HCT116 (cell line): ENCODE data around the gene ASPA.

Experiments
- EZH2 ChIP-seq: fragments of 200-600 bp; sonication (generic); IDR thresholded peaks from 2 replicates; pipeline ENCODE4 v1.6.1; 2017; ENCODE audit warnings: antibody characterized with exemption, mixed run types
- EZH2phosphoT487 ChIP-seq: fragments of 200-600 bp; IDR thresholded peaks from 2 replicates; pipeline ENCODE4 v1.6.1; 2018; ENCODE audit warnings: antibody characterized with exemption, borderline replicate concordance
- POLR2A ChIP-seq: IDR thresholded peaks from 2 replicates; pipeline ENCODE4 v1.7.0; 2011; ENCODE audit warnings: borderline replicate concordance; ENCODE audit not compliant: insufficient read depth, insufficient read length; ENCODE audit errors: extremely low read depth
- TCF7L2 ChIP-seq: IDR thresholded peaks from 2 replicates; pipeline ENCODE4 v1.7.0; 2011; ENCODE audit warnings: borderline replicate concordance, inconsistent platforms; ENCODE audit not compliant: insufficient read depth, insufficient read length; ENCODE audit errors: extremely low read depth
- TF ChIP-seq, protein P1 (sequence below), 3 experiments: fragments of 200-600 bp in 1 of 3; sonication (generic) in 1 of 3; IDR thresholded peaks in 2 of 3; conservative IDR thresholded peaks in 1 of 3; 2 replicates each; pipeline ENCODE4 v1.5.1; 2012 to 2017; ENCODE audit warnings: low read depth in 2 of 3, low read length in 2 of 3, antibody characterized with exemption in 1 of 3, borderline replicate concordance in 1 of 3, control low read depth in 1 of 3, mild to moderate bottlenecking in 1 of 3, mixed read lengths in 1 of 3, mixed run types in 1 of 3, moderate library complexity in 1 of 3; ENCODE audit not compliant: insufficient read depth in 1 of 3

DNA sequence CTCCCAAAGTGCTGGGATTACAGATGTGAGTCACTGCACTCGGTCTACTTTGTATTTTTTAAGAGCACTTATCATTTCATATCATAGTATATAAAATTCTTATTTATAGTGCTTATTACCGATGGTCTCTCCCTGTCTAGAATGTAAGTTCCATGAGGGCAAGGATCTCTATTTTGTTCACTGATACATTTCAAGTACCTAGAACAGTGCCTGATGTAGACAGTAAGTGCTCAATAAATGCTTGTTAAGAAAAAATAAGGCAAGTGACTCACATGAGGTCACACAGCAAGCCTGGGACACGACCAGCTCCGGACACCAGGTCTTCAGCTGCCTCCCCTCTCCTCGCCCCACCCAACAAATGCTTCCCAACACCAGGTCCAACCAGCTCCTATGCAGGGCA lies 58.0 kb downstream of the ASPA start:
- TF ChIP-seq EZH2phosphoT487 (no peak), TCF7L2 (no peak), POLR2A (no peak), EZH2 (no peak)
- TF ChIP-seq, protein P1, sequence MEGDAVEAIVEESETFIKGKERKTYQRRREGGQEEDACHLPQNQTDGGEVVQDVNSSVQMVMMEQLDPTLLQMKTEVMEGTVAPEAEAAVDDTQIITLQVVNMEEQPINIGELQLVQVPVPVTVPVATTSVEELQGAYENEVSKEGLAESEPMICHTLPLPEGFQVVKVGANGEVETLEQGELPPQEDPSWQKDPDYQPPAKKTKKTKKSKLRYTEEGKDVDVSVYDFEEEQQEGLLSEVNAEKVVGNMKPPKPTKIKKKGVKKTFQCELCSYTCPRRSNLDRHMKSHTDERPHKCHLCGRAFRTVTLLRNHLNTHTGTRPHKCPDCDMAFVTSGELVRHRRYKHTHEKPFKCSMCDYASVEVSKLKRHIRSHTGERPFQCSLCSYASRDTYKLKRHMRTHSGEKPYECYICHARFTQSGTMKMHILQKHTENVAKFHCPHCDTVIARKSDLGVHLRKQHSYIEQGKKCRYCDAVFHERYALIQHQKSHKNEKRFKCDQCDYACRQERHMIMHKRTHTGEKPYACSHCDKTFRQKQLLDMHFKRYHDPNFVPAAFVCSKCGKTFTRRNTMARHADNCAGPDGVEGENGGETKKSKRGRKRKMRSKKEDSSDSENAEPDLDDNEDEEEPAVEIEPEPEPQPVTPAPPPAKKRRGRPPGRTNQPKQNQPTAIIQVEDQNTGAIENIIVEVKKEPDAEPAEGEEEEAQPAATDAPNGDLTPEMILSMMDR (IDR thresholded peaks at IDR 0.05 in 2 of 3, conservative IDR thresholded peaks at IDR 0.05 in 1 of 3; ENCODE audit: borderline replicate concordance in 1 of 3, insufficient read depth in 1 of 3, low read depth in 2 of 3, low read length in 2 of 3) = no peak
